ENCODE results near the gene CNN3.

The CNN3 gene

DNA sequence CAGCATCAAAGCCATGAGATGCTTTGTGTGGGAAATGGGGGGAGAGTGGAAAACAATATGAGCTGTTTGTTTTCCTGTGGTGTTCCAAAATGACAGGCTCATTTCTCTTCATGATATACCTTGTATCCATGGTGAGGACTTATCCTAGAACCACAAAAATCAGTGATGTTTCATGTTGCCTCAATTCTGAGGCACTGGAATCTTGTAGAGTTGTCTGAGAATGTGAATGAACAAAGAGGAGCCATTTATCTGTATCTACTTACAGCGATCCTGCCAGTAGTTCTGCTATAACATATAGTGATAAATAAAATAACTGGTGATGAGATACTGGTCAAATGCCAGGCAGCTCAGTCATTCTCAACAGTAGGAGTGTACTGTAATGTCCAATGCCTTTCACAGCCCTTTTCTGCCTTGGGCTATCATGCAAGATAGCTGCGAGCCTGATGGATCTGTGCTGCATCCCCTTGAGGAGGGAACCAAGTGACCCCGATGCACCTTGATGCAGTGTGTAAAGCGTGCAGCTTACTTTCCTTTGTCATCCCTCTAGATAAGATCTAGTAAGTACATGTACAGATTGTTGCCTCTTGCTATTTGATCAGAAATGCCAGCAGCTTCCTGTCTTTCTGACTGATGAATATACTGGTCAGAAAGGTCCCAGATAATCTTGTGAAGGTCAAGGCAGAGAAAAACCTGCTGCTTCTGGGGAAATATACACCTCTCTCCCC is 54.0 kb downstream of the CNN3 start:
- Mint-ChIP-seq H3K4me3 (peak overlapping the region in 2 of 3 experiments; percentile 6 to 64), H3K27ac (peak overlapping the region; percentile 76 to 78 (median 77)), H3K27me3 (ENCODE audit: low read depth) (no peaks in the 10 kb centered on the region)

DNA sequence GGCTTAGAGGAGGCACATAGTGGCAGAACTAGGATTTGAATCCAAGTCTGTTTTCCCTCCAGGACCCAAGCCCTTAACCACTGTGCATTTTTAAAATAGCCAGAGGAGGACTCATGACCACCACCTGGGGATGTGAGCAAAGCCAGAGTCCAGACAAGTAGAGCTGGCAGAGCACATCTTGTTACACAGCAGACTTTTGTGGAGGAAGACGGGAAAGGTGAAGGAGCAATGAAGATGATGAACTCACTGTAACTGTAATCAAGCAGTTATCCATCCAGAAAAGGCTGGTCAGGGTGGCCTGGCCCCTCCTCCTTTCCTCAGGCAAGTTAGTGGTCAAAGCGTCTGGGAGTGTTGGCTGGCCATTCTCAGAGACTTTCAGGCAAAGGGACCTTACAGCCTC is 55.9 kb downstream of the CNN3 start:
- TF ChIP-seq, protein P1, sequence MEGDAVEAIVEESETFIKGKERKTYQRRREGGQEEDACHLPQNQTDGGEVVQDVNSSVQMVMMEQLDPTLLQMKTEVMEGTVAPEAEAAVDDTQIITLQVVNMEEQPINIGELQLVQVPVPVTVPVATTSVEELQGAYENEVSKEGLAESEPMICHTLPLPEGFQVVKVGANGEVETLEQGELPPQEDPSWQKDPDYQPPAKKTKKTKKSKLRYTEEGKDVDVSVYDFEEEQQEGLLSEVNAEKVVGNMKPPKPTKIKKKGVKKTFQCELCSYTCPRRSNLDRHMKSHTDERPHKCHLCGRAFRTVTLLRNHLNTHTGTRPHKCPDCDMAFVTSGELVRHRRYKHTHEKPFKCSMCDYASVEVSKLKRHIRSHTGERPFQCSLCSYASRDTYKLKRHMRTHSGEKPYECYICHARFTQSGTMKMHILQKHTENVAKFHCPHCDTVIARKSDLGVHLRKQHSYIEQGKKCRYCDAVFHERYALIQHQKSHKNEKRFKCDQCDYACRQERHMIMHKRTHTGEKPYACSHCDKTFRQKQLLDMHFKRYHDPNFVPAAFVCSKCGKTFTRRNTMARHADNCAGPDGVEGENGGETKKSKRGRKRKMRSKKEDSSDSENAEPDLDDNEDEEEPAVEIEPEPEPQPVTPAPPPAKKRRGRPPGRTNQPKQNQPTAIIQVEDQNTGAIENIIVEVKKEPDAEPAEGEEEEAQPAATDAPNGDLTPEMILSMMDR (IDR thresholded peaks at IDR 0.05; ENCODE audit: unreplicated experiment in 3 of 3): no peak
- H3K27ac Mint-ChIP-seq: peak overlapping the region; percentile 19 to 63 (median 32)
- H3K4me3 Mint-ChIP-seq: peak overlapping the region in 1 of 3 experiments; percentile 32
- no peaks in the 10 kb centered on the region for H3K27me3 Mint-ChIP-seq (ENCODE audit: low read depth)
- H3K9me3 Mint-ChIP-seq: no peaks in the 10 kb centered on the region
- H3K4me1 Mint-ChIP-seq: peaks cover 85% of the 10 kb centered on the region
- H3K36me3 Mint-ChIP-seq (ENCODE audit: low read depth): peaks cover 18% of the 10 kb centered on the region

More for the DNA sequence above, 54.0 kb downstream of the CNN3 start:
- Mint-ChIP-seq H3K4me1 (peaks cover 85% of the 10 kb centered on the region), H3K9me3 (no peaks in the 10 kb centered on the region), H3K36me3 (ENCODE audit: low read depth) (peaks cover 30% of the 10 kb centered on the region)
- TF ChIP-seq, protein P1 (IDR thresholded peaks at IDR 0.05; ENCODE audit: unreplicated experiment in 3 of 3): no peak

DNA sequence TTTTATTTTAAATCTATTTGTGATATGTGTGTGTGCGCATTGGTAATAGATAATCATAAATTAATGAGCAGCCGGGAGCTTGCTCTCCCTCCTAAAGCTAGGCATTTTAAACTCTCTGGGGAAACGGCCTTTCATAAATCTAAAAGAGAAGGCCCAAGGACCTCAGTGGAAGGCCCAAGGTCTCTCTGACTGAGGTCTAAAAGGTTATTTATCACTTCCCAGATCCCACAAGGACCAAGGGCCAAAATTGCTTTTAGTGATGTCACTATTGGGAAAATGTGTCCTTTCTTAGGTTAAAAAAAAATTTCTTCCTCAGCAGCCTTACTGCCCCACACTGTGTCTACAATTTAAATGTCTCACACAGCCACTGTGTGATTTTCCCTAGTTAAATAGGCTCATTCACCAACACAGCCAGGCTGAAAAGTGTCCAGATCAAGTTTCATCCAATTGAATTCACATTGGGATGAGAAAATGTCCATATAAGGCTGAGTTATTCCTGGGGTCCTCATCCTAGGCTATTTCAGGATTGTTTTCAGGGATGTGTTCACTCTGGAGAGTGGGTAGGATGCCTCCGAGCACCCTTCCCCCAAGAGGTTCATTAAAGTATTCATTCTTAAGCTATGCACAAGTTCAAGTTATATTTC is 60.6 kb downstream of the CNN3 start:
- Mint-ChIP-seq H3K36me3 (ENCODE audit: low read depth) (peaks cover 11% of the 10 kb centered on the region), H3K27me3 (ENCODE audit: low read depth) (no peaks in the 10 kb centered on the region), H3K4me1 (peaks cover 91% of the 10 kb centered on the region), H3K9me3 (no peaks in the 10 kb centered on the region), H3K4me3 (peak overlapping the region in 2 of 3 experiments; percentile 27 to 65), H3K27ac (peak overlapping the region; percentile 94 to 99 (median 95))
- TF ChIP-seq, protein P1 (IDR thresholded peaks at IDR 0.05; ENCODE audit: unreplicated experiment in 3 of 3): no peak

DNA sequence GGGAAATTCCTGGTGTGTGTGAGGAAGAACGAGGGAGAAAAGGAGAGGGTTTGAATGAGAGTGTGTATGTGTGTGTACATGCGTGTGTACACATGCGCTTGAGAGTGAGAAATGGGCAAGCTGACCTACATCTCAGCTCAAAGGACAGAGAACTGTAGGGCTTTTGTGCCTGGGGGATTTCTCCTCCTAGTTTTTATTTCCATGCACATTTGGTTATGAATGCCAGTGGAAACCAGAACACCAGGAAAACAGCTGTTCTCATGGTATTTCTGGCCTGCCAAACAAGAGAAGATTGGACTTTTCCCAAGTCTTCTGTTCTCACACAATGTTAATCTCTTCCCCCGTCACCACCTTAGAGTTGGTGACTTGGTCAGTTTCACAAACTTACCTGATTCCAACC is 61.5 kb downstream of the CNN3 start:
- peak overlapping the region; percentile 94 to 99 (median 95) for H3K27ac Mint-ChIP-seq
- TF ChIP-seq, protein P1 (IDR thresholded peaks at IDR 0.05; ENCODE audit: unreplicated experiment in 3 of 3): no peak
- H3K27me3 Mint-ChIP-seq (ENCODE audit: low read depth): no peaks in the 10 kb centered on the region
- H3K9me3 Mint-ChIP-seq: no peaks in the 10 kb centered on the region
- peaks cover 92% of the 10 kb centered on the region for H3K4me1 Mint-ChIP-seq
- H3K36me3 Mint-ChIP-seq (ENCODE audit: low read depth): peaks cover 10% of the 10 kb centered on the region
- peak overlapping the region in 2 of 3 experiments; percentile 1 to 16 for H3K4me3 Mint-ChIP-seq

DNA sequence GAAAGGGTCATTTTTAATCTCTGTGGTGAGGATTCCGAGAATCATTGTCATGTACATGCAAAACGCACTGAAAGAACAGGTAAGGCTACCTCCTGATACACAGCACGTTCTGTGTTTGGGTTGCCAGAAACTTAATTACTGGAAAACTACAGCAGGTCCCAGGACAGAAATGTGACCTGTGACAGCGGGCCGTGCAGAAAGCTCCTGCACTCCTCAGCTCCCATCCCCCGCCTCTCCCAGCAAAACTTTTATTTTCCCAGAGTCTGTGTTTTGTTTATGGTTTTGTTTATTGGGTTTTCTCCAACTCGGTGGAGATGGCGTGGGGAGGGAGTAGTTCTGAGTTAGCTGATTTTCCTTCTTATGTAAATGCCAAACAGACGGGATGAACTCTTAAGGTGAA is 62.1 kb downstream of the CNN3 start:
- Mint-ChIP-seq H3K4me3 (peak overlapping the region in 2 of 3 experiments; percentile 7 to 40), H3K9me3 (no peaks in the 10 kb centered on the region), H3K27ac (peak overlapping the region; percentile 94 to 99 (median 95)), H3K4me1 (peaks cover 92% of the 10 kb centered on the region), H3K27me3 (ENCODE audit: low read depth) (no peaks in the 10 kb centered on the region), H3K36me3 (ENCODE audit: low read depth) (peaks cover 6% of the 10 kb centered on the region)
- TF ChIP-seq, protein P1 (IDR thresholded peaks at IDR 0.05; ENCODE audit: unreplicated experiment in 3 of 3): no peak

Data from nephron (organoid).